Measurements from ENCODE around the gene SIK2.

The SIK2 gene

GRCh38 chr11:111589114-111589513 lies 13.1 kb upstream of the SIK2 start:
- TF ChIP-seq POLR2AphosphoS5 (IDR thresholded peaks at IDR 0.05; ENCODE audit: low read depth) (no peak), CTCF (IDR thresholded peaks at IDR 0.05; ENCODE audit: insufficient read depth, low read length) (no peak)
- H3K27ac ChIP-seq (replicated peaks) = no peak overlapping the region
- peaks cover 8% of the 10 kb centered on the region for H3K27me3 ChIP-seq (ENCODE audit: insufficient read depth, poor library complexity, severe bottlenecking)
- no peak for DNase-seq (ENCODE audit: low read depth in 1 of 2, low spot score in 1 of 2)
- no peak overlapping the region for H3K4me3 ChIP-seq (replicated peaks; ENCODE audit: insufficient read depth, low read length)

- no peak for TF ChIP-seq POLR2AphosphoS5 (IDR thresholded peaks at IDR 0.05; ENCODE audit: low read depth)
- no peak for TF ChIP-seq REST (IDR thresholded peaks at IDR 0.05; ENCODE audit: insufficient replicate concordance, low read depth)
- no peak for TF ChIP-seq GABPA (IDR thresholded peaks at IDR 0.05; ENCODE audit: low read depth)
- TF ChIP-seq CTCF (IDR thresholded peaks at IDR 0.05; ENCODE audit: insufficient read depth, low read length) = no peak
- no peak for TF ChIP-seq SPI1 (IDR thresholded peaks at IDR 0.05; ENCODE audit: borderline replicate concordance, low read depth)
- peaks cover 8% of the 10 kb centered on the region for H3K27me3 ChIP-seq (ENCODE audit: insufficient read depth, poor library complexity, severe bottlenecking)
- no peak overlapping the region for H3K4me3 ChIP-seq (replicated peaks; ENCODE audit: insufficient read depth, low read length)
- DNase-seq (ENCODE audit: low read depth in 1 of 2, low spot score in 1 of 2) = no peak
- no peak overlapping the region for H3K27ac ChIP-seq (replicated peaks)
Measured at GRCh38 chr11:111589886-111590499, 12.3 kb upstream of the SIK2 start.

DNA sequence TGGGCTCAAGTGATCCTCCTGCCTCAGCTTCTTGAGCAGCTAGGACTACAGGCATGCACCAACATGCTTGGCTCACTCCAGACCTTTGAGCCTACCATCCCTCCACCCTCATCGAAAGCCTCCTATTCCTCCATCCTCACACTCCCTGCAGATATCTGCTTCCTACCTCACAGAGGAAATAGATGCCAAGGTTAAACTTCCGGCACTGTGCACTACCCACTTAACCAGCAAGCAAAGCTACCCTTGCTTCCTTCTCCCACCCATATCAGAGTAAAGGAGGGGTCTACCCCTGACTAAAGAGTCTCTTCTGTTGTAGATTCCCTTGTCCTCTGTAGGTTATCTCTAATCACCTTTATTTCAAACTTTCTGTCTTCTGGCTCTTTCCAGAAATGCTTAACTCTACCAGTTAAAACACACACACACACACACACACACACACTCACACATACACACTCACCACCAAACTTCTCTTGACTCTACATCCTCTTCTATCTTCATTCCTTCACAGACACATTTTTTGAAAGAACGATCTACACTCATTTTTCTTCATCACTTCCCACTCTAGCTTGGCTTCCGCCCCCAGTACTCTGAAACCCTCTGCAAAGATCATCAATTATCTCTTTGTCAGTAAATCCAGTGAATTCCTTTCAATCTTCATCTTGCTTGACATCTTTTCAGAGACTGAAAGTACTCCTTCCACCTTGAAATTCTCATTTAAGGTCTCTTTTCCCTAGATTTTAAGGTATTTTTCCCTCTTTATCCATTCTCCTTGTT lies 10.9 kb upstream of the SIK2 start:
- Histone ChIP-seq H3K4me3 (replicated peaks; ENCODE audit: insufficient read depth, low read length) (no peak overlapping the region), H3K27ac (replicated peaks) (no peak overlapping the region), H3K27me3 (ENCODE audit: insufficient read depth, poor library complexity, severe bottlenecking) (peaks cover 8% of the 10 kb centered on the region)
- DNase-seq (ENCODE audit: low read depth in 1 of 2, low spot score in 1 of 2) = no peak
- TF ChIP-seq GABPA (IDR thresholded peaks at IDR 0.05; ENCODE audit: low read depth) (no peak), SPI1 (IDR thresholded peaks at IDR 0.05; ENCODE audit: borderline replicate concordance, low read depth) (no peak), REST (IDR thresholded peaks at IDR 0.05; ENCODE audit: insufficient replicate concordance, low read depth) (no peak), CTCF (IDR thresholded peaks at IDR 0.05; ENCODE audit: insufficient read depth, low read length) (no peak), POLR2AphosphoS5 (IDR thresholded peaks at IDR 0.05; ENCODE audit: low read depth) (no peak)
